HuH-7.5 (cell line): Measurements from ENCODE around the gene STX3.
A peak's percentile ranks its signal among the peaks of the same experiment; 100 is the strongest.

Experiments used
- DNase-seq: peaks from one replicate; pipeline ENCODE4 v3.0.0; 2011; ENCODE audit warnings: low spot score

Gene STX3

DNA sequence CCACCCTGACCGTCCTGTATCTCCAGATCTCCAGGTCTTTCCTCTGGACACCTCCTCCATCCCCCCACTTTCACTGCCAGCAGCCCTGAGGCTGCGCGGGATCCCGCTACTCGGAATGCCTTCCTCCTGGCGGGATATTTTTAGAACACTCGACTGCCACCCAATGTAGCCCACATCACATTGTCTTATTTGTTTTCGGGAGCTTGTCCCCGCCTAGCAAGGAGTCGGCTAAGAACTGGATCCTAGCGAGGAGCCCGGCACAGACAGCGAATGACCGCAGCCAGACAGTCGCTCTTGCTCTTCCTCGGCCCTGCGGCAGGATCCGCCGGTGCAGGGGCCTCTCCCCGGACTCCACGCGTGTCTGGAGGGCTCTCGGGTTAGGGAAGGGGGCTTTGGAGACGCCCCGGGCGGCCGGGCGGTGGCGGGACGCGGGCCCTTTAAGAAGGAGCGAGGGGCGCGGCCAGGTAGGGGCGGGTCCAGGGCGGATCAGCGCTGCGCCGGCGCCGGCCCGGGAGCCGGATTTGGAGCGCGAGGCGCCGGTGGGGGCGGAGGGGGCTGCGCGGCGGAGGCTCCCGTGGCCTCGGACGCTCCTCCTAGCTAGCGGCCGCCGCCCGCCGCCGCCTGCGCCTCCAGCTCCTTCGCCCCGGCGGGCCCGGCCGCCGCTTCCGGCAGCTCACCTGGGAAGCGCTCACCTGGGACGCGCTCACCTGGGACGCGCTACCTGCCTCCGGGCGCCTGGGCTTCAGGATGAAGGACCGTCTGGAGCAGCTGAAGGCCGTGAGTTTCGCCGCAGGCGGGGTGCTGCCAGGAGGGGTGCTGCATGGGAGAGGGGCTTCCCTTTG lies at the start of gene STX3:
Gene STX3, plus strand, starts transcription at position 518 of the 842 bp plus-strand sequence. Its CDS starts 230 bp downstream, at position 748.
- DNase-seq: peak; percentile 78

DNA sequence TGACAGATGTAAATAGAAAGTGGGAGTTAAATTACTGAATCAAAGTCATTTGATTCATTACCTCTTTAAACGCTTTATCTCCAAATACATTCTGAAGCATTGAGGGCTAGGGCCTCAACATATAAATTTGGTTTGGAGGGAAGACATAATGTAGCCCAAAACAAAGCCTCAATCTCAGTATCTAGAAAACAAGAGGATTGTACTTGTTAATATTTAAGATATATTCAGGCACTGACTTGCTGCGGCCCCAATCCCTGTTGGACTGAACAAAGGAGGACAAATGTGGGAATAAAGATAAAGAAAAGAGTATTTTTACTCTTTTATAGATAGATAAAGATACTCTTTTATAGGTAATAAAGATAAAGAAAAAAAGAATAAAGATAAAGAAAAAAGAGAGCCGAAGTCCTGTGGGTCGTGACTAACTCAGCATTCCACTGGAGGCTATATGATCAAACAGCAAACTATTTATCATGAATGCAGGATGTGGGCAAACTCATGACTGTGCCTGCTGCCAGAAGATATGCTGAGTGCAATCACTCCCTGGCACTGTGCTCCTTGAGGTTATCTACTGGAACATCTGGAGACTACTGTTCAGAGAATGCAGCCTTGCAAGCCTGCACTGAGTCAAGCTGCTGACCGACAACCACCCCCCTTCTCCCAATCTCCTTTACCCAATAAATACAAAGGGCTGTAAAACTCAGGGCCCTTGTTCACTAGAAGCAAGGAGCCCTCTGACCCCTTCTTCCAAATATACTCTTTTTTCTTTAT lies 48.5 kb upstream of the STX3 start:
- DNase-seq: no peak

DNA sequence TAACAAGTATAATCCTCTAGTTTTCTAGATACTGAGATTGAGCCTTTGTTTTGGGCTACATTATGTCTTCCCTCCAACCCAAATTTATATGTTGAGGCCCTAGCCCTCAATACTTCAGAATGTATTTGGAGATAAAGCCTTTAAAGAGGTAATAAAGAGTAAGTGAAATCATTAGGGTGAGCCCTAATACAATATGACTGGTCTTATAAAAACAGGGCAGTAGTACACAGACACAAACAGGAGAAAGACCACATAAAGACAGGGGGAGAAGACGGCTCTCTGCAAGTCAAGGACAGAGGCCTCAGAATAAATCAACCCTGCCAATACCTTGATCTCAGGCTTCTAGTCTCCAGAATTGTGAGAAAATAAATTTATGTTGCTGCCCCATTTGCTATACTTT lies 47.8 kb upstream of the STX3 start:
- DNase-seq: no peak

DNA sequence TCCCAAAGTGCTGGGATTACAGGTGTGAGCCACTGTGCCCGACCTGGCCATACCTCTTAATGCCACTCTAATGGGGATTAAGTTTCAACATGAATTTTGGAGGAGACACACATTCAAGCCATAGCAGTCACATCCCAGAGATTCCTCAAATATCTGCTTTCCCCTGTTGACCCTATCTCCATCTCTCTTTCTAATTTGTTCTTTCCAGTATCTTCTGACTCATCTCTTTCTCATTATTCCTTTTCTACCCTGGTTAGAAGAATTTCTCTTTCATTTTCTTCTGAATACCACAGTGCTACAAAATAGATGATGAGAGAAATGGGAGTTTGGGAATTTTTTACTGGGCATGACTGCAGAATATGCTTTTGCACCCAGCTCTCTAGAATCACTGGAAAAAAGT lies 46.6 kb upstream of the STX3 start:
- DNase-seq: no peak

DNA sequence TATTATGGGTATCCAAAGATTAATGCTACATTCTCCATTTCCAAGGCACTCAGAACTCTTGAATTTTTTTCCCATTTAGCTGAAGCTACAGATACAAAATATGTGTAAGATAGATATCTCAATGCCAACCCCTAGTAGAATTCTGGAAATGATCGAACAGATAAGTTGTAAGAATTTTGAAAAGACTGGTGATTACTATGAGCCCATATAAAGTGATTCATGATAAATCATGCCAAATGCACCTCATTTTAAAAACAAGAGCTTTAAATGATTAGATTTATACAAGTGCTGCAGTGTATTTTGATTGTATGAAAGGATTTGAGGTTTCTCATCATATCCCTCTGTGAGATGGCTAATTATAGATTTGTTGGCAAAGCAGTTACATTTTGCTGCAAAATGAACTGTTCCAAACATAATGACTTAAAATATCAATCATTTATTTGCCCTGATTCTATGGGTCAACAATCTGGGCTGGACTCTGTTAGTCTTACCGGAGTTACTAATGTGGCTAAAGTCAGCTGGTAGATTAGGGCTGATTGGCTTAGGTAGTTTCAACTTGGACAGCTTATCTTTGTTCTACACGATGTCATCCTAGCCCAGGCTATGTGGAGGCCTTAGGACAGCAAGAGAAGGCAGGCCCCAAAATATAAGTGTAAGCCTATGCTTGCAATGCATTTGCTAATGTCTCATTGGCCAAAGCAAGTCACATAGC lies 44.9 kb upstream of the STX3 start:
- DNase-seq: no peak

DNA sequence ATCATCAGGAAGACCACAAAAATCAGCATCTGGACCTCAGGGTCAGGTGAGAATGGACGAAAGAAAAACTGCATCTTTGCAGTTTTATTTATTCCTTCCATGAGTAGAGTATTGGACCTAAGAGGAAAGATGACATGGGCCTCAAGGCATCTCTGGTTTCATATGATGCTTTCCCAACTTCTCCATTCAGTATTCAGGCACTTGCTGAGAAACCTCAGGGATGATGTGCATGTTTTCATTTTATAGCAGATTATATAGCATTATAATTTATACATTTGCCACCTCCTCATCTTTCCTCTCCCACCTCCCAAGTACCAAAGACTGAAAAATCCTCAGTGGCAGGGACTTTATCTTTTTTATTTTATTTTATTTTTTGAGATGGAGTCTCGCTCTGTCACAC lies 41.4 kb upstream of the STX3 start, which contains the start of gene OR10V1:
Gene OR10V1, minus strand, starts transcription at position 101 of the 400 bp plus-strand sequence. Its CDS starts 0 bp downstream, at position 101.
- DNase-seq: no peak

DNA sequence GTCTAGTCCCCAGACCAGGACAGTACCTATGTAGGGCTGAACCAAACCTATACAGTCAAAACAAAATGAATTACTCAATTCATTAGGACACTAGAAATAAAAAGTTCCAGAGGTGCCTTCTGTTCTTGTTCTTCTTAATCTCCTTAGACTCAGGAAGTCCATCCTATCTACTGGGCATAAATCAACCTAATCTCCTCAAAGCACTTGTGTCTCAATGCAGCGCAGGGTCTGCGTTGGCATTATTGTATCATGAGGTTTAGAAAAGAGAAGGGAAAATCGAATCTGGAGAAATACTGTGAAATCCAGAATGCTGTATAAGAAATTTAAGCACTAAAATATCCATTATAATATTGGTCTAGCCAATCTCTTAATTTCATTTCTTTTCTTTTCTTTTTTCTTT lies 39.1 kb upstream of the STX3 start:
- DNase-seq: no peak

DNA sequence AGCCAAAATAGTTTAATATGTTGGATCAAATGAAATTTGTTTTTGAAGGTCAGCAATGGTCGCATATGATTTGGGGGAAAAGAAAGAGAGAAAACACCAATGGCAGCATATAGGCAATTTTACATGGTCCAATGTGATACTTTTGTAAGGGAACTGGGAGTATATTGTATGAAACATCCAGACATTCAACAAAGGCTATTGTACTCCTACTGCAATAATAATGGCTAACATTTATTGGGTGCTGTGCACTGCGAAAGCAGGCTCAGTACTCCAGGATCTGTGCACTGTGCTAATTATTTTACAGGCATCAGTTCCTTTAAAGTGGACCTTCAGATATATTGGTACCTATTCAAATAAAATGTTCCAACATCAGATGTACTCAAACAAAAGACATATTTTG lies 35.6 kb upstream of the STX3 start:
- DNase-seq: no peak

DNA sequence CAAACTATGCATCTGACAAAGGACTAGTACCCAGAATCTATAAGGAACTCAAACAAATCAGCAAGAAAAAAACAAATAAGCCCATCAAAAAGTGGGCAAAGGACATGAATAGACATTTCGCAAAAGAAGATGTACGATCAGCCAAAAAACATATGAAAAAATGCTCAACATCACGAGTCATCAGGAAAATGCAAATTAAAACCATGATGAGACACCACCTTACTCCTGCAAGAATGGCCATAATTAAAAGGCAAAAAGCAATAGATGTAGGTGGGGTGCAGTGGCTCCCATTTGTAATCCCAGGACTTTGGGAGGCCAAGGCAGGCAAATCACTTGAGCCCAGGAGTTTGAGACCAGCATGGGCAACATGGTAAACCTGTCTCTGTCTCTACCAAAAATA lies 31.1 kb upstream of the STX3 start:
- DNase-seq: no peak

DNA sequence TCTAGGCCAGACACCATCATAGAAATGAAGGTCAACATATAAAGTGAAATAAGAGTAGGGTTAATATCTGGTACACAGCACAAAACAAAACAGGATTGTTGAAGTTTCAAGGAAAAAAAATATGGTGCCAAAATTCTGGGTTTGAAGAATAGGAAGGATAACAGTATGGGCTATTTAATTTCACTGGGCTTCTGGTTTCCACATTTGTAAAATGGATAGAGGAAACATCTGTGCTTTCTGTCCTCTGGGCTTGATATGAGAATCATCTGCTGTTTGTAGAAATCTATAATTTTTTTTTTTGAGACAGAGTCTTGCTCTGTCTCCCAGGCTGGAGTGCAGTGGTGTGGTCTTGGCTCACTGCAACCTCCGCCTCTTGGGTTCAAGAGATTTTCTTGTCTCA lies 27.8 kb upstream of the STX3 start:
- no peak for DNase-seq

DNA sequence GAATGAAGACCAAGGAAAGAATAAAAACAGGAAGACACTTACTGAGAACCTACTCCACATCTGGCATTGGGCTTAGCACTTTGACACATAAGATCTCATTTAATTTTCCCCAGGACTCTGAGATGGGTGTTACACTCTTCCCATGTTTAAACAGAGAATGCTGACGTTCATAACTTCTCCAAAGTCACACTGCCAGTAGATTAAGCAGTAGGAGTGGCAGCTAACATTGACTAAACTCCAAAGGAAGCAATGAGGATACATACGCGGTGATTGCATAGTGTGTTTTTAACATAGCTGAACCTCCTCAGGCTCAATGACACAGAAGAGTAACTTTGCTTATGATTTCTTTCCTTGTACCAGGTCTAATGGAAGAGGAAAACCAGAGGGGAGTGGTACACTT lies 27.0 kb upstream of the STX3 start:
- DNase-seq: no peak

DNA sequence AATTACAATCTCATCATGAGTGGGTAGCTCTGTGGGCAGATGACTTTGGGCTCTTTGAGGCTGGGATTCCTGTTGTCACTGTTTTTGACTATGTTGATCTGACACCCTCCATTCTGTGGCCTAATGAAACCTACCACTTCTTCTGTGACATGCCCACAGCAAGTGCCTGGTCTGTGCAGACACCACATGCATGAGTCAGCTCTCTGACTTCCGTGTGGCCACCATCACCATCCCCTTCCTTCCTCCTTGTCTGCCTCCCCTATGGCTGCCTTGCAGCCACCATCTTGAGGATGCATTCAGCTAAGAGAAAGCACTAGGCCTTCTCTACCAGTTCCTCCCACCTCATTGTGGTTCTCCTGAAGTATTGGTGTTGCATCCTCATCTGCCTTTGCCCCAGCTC lies 26.3 kb upstream of the STX3 start:
- no peak for DNase-seq

DNA sequence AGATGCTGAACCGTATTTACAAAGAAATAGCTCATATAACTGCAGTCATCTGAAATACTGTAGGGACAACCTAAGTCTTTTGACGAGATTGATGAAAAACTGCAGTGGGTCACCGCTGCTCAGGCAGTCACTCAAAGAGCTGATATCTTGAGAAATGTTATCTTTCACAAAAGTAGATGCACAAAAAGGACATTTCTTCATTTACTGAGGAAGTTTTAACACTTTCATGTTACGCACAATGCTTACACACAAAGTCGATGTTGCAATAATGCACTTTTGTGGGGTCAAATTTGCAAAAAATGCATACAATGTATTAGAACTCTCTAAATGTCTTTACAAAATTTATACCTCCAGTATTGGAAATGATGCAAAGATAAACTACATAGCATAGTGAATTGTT lies 25.3 kb upstream of the STX3 start:
- no peak for DNase-seq

DNA sequence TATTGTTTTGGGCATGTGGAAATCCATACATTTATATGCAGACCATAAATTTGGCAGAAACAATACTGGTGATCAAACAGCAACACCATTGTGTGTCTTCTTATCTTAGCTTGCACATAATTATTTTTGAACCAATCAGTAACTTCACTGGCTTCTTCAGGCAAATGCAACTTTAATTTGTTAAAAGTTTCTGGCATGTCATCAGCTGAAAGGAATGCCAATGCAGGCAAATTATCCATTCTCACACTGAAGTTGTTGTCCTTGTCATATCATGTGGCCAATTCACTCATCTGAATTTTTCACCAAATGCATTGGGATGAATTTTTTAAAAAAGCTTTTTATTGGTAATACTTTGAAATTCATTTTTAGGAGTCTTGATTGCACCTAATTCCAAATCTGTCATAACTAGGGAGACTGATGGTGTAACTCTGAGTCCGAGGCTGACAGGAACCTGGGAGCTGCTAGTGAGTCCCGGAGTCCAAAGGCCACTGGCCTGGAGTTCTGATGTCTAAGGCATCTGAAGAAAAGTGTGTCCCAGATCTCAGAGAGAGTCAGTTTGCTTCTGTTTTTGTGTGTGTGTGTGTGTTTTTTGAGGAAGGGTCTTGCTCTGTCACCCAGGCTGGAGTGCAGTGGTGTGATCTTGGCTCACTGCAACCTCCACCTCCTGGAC lies 24.1 kb upstream of the STX3 start:
- no peak for DNase-seq

DNA sequence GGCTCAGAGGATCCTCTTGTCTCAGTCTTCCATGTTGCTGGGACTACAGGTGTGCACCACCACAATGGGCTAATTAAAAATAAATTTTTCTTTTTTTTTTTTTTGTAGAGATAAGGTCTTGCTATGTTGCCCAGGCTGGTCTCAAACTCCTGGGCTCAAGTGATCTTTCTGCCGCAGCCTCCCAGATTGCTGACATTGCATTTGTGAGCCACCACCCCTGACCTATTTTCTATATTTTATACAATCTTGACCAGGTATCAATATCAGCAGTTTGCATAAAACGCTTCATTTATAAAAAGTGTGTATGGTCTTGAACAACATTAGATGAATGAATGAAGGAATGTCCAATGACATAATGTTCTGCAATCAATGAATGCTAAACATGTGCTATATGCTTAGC lies 9.1 kb upstream of the STX3 start:
- no peak for DNase-seq

DNA sequence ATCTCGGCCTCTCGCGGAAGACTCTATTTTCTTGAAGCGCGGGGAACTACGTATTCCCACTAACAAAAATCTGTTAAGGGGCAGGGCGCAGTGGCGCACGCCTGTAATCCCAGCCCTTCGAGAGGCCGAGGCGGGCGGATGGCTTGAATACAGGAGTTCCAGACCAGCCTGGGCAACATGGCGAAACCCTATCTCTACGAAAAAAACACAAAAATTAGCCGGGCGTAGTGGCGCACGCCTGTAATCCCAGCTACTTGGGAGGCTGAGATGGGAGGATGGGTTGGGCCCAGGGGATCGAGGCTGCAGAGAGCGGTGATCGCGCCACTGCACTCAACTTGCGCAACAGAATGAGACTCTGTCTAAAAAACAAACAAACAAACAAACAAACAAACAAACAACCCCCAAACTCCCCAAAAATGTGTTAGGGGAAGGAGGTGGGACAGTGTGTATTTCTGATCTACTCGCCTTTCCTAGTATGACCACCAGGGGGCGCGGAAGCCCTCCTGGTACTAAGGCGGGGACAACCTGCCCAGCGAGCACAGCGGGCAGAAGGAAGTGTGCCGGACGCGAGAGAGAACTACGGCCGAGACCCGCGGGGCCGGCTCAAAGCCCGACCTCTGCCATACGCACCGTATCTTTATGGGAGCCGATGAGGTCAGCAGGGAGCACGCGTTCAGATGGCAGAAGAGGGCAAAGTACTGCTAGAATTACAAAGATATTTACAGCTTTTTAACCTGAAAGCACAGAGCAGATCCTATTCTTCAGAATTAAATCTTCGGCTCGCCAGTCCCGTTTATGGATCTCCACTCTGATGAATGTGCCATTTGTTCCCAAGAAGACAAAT lies 1.3 kb upstream of the STX3 start:
- peak; percentile 94 for DNase-seq

DNA sequence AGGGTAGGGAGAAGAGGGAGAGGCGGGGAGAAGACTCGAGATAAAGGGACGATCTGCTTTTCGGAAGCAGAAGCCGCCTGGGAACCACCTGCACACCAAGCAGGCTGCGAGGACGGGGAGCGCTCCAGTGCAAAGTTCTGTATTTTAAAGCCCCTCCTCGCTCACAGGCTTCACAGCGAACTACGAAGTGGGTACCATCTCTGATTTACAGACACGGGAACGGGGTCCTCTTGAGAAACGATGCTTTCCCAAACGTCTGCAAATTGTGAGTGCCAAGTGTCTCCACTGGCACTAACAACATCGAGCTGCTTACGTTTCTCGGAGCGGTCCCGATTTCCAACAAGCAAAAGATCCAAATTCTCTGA lies 700 bp upstream of the STX3 start:
- DNase-seq: peak; percentile 28

DNA sequence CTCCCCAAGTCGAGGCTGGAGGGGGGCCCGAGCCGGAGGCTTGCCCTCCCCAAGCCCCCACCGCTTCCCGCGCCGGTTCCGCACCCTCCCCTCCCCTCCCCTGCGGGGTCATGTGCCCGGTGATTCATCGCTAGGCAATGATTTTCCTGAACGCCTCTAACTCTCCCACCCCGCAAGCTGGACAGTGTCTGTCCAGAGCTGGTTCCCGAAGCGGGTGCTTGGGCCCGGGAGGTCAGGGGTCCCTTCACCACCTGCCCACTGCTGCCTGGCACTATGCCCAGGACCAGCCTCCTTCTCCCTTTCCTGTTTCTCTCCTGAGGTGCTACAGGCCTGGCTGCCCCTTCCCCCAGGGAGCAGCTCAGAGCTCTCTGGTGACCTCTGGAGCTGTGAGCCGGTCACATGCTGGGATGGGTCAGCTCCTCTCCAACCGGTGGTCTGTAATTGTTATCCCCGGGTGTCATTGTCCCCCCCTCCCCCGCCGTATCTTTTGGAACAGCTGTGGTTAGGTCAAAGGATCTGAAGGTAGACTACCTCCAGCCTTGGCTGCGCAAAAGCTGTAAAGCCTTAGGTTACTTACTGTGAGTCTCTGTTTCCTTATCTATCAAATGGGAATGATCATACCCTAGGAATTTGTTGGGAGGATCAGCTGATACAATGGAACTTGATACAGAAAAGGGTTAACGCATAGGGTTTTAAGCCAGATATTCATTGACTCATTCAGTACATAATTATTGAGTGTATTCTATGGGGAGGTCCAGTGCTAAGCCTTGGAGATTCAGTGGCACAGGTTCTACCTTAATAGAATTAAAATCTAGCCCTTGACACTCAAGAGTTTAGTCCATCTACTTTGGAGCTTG lies 753 bp downstream of the STX3 start:
- peak; percentile 67 for DNase-seq

DNA sequence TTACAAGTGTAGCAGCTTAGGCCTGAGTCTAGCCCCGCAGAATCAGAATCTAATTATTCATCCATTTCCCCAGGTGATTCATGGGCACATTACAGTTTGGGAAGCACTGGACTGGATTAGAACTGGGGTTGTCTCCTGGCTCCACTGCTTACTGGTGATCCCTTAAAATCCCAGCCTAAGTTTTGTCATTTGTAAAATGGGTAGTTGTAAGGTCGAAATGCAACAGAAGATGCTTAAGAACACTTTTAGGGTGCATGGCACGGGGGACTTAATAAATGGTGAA lies 1.3 kb downstream of the STX3 start:
- DNase-seq: no peak

DNA sequence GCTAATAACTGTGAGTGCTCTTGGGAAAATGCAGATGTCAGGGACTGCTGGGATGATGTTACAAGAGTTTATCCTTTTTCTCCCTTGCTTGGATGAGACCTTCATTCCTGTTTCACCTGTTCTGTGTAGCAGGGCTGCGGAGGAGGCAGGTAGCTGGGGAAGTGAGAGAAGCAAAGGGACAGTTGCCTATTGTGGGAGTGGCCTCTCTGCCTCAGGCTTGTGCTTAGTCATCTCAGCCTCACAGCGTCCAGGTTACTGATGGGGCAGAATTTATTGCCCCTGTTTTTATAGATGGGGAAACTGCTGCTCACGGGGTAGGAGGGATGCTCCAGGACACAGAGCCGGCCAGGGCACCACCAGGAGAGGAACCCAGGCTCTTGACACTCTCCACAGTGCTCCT lies 1.7 kb downstream of the STX3 start:
- no peak for DNase-seq
